ENCODE data around the gene RGS4.
"Not testable (repeated sequence)": the region's sequence is repeated elsewhere in the genome, so short reads cannot be mapped to it uniquely, and the experiment has no call there.

Gene RGS4

DNA sequence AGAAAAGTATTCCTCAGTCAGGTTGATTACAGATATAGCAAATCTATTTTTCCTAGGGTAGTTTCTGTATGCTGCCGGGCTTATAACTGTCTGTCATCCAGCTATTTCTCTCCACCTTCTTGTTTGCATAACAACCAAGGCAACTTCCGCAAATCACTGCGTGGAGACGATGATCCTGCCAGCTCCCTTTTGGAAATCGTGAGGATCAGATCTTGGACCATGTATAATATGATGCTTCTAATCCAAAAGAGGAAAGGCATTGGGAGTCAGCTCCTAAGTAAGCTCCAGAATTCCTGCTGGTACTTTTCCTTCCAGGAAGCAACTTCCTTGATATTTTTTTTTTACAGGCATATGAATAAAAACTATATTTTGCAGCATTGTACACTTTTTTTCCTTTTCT is 445 bp upstream of the RGS4 start:
- DNase-seq (ENCODE audit: low spot score), result no peak

DNA sequence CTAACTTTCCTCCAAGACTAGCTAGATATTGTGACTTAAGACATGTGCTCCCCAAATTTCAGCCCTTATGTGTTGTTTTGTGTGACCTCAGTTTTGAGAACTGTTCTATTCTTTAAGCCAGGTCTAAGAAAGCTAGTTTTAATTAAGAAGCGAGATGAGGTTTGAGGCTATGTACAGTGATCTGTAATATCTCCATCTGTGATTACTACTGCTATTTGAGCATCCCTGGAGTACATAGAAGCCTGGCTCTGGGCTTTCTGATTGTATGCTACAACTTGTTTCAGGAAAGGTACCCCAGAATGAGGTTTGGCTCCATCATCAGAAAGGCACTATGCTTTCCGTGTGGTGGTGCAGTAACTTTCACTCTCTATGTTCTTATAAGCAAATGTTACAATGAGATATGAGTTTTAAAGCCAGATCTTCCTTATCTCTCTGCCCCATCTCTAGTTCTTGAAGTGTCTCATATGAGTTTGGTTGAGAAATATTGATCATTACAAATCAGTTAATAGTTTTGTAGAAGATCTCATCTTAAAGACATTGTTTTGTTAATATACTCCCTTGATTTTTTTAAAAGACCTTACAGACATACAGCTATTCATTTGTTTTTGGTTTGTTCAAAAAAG is 605 bp downstream of the RGS4 start:
- DNase-seq (ENCODE audit: low spot score), result no peak

DNA sequence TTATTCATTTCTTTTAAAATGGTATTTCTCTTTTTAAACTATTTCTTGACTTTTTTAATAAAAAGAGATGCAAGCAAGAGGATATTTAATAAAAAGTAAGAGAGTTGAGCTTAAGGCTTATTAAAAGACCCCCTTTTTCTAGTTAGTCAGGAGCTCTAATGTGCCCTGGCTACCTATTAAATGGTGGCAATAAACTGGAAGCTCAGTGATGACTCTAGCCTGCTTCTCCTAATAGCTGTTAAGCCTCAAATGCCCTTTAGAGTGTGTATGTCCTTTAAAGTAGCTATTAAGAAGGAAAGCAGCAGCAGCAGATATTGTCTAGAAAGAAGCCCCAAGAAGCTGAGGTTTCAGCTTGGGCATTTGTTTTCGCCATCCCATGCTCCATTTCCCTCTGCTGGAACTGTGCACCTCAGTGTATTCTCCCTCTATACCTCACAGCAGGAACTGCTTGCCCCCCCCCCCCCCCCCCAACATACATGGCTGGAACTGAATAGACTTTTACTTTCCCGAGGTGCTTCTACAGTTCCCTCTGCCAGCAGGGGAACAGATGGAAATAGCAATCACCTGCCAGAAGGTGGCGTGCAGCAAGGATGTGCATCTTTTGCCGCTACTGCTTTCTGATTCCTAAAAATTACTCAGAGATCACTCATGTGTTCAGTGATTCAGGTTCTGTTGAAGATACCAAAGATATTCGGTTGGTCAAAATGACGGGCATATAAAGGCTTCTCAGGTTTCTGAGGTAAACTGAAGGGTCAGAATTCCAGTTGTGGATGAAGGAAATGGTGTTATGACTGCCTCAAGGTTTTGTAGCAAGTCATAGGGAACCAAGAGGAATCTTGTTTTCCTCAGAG is 2.5 kb downstream of the RGS4 start:
- DNase-seq (ENCODE audit: low spot score), result peak; percentile 86

DNA sequence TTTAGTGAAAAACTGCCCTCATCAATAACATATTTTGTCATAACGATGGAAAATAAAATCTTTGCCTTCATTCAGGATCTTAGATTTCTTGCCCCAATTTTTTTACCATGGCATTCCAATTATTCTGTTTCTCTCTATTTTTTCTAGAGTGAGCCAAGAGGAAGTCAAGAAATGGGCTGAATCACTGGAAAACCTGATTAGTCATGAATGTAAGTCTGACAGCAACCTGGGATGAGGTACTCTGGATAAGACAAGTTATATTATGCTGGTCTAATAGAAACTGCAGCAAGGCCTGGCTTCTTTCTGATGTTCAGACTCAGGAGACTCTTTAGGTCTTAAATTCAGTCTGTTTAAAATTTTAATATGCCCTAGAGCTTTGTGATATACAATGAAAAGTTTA is 3.5 kb downstream of the RGS4 start:
- DNase-seq (ENCODE audit: low spot score), result no peak

DNA sequence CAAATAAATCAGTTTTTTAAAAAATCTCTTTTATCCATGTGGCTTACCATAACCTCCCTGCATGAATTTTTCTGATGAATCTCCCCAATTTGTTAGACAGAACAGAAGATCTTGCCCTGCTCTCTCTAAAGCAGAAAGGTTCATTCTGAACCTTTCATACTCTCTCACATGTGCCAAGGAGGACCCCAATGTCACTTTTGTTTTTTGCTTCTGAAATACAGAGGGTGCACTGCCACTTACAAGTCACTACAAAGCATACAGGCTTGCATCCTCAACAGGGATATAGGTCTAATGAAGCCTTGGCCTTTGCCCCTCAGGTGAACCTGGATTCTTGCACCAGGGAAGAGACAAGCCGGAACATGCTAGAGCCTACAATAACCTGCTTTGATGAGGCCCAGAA is 4.8 kb downstream of the RGS4 start:
- no peak for DNase-seq (ENCODE audit: low spot score)

DNA sequence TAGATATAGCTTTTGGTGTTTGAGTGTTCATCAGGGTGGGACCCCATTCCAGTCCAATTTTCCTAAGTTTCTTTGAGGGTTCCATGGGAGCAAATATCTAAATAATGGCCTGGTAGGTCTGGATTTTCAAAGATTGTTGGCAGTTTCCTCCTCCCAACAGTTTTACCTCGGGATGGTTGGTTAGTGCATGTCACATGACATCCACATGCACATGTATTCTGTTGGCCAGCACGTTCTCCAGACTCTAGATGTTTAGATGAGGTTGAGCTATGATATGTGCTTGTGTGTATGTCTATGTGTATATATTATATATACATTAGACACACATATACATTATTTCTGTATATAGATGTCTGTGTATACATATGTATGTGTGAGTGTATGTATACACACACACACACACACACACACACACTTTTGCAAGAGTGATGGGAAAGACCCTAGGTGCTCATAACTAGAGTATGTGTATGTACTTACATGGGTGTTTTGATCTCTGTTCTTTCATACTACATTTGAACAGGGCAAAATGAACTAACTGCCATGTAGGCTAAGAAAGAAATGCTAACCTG is 5.6 kb downstream of the RGS4 start:
- DNase-seq (ENCODE audit: low spot score), result no peak

DNA sequence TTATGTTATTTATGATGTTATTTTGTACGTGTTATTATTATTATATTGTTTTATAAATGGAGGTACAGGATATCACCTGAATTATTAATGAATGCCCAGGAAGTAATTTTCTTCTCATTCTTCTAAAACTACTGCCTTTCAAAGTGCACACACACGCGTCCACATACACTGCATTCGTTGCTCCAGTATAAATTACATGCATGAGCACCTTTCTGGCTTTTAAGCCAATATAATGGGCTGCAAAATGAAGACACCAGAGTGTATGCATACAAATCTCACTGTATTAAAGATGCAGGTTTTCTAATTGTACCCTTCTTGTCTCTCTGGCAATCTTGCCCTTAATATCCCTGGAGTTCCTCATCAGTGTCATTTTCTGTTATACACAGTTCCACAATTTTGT is 6.9 kb downstream of the RGS4 start:
- DNase-seq (ENCODE audit: low spot score), result no peak

DNA sequence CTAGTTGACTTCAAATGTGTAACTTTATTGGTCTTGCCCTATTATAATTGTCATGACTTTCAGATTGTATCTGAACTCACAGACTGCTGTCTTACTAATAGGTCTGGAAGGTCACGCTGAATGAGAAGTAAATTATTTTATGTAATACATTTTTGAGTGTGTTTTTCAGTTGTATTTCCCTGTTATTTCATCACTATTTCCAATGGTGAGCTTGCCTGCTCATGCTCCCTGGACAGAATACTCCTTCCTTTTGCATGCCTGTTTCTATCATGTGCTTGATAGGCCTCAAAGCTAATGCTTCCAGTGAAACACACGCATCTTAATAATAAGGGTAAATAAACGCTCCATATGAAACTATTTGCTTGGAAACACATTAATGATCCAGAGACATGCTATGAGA is 7.3 kb downstream of the RGS4 start:
- DNase-seq (ENCODE audit: low spot score), result no peak

DNA sequence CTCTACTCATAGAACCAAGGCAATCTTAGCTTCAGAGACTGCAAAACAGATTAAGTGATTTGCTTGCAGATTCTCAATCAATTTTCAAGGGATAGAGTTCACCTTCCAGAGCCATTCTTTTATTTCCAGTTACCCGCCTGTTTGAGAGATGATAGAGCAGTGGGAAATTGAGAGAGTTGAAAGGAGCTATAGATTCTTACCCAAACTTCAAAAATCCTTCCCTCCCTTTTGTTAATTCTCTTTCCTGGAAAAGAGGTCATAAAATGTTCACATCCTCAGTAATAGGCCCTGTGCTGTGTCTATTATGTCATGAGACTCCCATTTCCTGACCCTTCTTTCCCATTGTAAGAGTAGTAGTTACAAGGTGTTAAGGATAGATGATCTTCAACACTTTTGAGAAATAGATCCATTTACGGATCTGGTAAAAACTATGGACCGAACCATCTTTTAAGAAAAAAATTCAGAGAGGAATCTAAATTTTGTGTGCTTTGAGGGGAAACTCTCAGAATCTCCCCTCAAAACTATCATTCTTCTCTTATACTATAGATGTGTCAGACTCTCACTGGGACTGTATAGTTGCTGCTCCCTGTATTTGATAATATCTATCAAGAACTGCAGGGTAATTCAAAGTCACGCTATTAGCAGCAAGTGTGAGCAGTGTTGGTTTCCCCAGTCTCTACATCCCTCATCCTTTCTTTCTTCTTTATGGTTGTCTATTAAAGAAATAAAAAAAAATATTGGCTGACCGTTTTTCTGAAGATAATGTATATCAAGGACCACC is 8.0 kb downstream of the RGS4 start:
- DNase-seq (ENCODE audit: low spot score), result no peak

DNA sequence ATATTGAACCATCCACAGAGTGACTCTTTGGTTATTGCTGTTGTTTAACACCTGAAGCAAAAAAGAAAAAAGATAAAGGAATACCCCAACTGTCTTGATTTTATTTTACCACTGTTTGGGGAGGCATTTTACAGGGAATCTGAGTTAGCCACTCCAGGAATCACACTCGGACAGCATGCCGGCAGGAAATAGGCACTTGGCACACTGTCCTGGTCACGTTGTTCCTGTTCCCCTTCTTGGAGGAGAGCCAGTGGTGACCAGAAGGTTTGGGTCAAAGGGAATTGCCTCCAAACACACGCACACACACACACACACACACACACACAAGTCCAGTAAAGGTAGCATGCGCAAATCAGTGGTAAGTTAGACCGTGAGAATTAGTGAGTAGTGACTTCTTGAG is 13.8 kb downstream of the RGS4 start:
- DNase-seq (ENCODE audit: low spot score), result no peak

DNA sequence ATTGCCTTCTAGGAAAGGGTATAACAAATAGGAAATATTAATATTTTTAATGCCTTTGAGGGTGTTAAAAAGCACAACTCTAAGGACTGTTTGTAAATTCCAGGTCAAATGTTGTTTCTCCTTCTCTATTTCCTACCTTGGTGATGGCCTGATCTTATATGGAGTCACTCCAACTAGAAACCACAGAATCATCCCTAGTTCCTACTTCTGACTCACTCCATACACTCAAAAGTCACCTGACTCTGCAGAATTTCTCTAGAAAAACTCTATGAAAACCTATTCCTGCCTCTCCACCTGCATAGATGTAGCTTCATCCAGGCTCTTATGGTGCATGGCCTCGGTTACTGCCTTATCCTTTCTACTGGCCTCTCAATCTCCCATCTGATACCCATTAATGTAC is 14.5 kb downstream of the RGS4 start:
- peak; percentile 31 for DNase-seq (ENCODE audit: low spot score)

DNA sequence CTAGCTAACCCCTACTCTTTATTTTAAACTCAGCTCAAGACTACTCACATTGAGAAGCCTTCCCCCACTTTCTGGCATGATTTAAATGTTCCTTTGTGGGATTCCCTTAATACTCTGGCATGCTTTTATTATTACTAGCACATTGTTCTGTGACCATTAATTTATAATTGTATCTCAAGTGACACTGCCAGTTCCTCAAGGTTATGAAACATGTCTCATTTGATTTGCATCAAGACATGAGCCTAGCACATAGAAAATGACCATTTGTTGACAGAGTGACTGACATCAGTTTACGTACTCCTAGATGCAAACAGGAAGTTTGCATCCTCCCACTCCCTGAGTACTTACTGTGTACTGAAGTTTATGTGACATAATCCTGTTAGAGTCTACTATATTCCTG is 15.2 kb downstream of the RGS4 start:
- no peak for DNase-seq (ENCODE audit: low spot score)

DNA sequence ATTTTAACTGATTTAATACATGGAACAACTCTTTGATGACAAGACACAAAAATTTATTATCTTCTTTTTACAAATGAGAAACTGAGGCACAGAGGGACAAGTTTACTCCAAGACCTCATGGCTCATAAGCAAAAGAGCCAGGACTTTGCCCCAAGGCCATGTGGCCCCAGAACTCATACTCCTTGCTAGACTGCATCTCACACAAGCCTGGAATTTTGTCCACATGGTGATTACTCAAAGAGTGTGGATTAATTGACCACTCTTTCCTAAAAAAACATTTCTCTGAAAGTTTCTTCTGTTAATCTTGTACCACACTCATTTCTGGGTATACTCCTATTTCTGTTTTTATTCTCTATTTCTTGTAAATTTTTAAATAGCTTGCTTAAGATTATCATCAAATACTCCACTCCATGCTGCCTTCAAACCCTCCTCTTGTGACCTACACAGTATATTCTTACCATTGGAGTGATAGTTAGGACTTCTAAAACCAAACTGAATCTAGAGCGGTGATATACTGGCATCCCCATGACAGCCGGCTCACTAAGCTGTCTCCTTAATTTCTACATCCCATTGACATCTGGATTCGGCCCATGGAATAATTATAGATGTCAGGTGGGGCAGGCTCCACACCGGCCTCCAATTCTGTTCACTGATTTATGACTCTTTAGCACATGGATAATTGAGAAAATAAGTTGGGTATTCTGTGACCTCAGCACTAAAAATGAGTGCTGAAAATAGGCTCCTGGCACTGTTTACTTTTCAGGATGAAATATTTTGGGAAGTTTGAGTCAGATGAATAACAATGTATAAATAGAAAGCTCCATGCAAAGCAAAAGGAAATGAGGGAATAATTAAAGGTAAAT is 16.1 kb downstream of the RGS4 start:
- no peak for DNase-seq (ENCODE audit: low spot score)

DNA sequence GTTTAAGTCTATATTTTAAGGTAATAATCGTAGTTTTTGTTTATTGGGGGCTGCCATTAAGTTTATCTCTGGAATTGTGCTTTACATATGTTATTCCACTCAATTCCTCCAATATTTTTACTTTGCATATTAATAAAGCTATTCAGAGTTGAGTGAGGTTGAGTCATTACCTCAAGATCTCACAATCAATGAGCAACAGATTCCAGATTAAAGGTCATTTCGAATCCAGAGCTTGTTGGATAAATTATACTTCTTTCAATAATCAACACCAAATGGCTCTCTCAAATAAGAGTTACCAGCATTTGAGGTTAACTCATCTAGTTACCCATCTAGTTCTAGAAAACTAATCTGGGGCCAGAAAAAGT is 16.7 kb downstream of the RGS4 start:
- DNase-seq (ENCODE audit: low spot score), result no peak

DNA sequence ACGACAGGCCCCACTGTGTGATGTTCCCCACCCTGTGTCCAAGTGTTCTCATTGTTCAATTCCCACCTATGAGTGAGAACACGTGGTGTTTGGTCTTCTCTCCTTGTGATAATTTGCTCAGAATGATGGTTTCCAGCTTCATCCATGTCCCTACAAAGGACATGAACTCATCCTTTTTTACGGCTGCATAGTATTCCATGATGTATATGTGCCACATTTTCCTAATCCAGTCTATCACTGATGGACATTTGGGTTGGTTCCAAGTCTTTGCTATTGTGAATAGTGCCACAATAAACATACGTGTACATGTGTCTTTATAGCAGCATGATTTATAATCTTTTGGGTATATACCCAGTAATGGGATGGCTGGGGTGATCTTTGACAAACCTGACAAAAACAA is 20.0 kb downstream of the RGS4 start:
- DNase-seq (ENCODE audit: low spot score), result not testable (repeated sequence)

DNA sequence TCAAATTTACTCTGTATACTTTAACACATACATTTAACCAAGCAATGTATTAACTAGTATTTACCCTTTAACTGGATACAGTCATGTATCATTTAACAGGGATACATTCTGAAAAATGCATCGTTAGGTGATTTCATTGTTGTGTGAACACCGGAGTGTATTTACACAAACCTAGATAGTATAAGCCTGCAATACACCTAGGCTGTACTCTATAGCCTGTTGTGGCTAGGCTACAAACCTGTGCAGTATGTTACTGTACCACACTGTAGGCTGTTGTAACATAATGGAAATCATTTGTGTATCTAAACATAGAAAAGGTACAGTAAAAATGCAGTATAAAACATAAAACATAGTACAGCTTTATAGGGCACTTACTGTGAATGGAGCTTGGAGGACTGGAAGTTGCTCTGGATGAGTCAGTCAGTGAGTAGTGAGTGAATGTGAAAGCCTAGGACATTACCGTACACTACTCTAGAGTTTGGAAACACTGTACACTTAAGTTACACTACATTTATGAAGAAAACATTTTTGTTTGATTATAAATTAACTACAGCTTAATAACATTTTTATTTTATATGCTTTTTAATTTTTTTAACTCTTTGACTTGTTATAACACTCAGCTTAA is 21.3 kb downstream of the RGS4 start:
- no peak for DNase-seq (ENCODE audit: low spot score)

DNA sequence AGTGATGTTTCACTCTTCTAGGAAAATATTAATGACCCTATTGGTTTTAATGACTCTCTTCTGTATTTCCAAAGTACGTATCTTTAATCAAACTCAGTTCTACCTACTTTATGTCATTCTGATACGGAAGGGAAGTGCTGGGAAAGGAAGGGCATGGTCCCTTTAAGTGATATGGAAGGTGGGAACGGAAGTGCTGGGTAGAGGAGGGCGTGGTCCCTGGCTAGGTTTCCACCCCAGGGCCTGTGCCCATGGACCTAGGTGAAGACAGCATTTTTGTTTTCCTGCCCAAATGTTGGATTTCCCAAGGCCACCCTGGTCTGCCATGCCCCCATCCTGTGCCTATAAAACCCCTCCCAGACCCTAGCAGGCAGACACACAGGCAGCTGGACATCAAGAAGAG is 24.0 kb downstream of the RGS4 start:
- DNase-seq (ENCODE audit: low spot score), result no peak

DNA sequence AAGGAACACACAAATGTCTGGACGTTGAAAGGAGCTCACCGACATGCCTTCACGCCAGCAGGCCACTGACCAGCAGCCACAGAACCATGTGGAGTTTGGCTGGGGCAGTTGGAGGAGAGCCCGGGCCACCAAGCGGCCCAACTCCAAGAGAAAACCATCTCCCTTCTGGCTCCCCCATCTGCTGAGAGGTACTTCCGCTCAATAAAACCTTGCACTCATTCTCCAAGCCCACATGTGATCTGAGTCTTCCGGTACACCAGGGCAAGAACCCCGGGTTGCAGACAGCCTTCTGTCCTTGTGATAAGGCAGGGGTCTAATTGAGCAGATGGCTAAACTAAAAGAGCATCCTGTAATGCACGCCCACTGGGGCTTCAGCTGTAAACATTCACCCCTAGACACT is 24.4 kb downstream of the RGS4 start:
- DNase-seq (ENCODE audit: low spot score), result no peak

DNA sequence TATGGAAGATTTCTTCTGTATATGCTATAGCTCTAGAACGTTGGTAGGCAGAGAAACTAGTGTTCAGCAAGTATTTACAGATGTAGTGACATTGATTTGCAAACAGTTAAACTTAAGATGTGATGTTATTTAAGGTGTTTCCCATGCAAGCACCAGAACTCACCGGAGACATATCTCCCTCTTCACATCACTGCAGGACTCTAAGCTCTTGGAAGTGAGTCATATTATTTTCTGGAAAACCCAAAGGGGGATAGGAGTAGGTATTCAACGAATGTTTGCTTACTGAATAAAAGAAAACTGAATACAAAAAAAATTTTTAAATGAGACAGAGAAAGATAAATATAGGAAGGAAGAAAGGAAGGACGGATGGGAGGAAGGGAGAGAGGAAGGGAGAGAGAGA is 25.0 kb downstream of the RGS4 start:
- no peak for DNase-seq (ENCODE audit: low spot score)

DNA sequence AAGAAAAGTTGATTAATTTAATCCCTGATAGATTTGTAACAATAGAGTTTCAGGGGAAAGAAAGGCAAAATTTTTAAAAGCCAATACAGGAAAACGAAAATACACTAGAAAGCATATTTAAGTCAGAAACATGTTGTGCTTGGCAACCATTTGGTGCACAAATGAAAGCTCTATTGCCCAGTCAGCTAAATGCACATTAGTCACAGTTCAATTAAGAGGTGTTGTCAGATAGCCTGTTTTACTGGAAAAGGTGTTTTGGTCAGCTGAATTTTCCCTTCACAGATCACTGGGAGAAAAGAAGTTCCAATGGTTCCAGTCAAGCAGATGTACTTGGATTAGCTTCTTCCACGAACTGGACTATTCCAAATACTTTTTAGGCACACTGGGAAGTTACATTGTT is 25.4 kb downstream of the RGS4 start:
- no peak for DNase-seq (ENCODE audit: low spot score)

DNA sequence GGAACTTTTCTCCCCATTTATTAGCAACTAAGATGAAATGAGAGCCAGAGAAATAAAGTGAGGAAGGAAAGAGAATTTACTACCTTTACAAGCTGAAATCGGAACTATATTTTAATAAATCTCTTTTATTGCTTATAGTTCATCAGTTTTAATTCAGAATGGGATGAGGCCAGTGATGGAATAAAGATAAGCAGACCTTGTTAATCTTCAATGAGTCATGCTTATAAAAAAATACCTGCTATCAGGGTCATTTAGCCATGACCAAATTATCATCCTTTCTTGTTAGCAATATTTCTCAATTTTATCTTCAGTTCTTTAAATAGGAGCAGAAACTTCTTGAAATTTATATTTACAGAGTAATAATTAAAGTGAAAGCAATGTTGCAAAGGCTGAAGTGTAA is 26.1 kb downstream of the RGS4 start:
- no peak for DNase-seq (ENCODE audit: low spot score)

All from COLO829 (cell line).